Measurements from ENCODE around the gene CTU2.

DNA sequence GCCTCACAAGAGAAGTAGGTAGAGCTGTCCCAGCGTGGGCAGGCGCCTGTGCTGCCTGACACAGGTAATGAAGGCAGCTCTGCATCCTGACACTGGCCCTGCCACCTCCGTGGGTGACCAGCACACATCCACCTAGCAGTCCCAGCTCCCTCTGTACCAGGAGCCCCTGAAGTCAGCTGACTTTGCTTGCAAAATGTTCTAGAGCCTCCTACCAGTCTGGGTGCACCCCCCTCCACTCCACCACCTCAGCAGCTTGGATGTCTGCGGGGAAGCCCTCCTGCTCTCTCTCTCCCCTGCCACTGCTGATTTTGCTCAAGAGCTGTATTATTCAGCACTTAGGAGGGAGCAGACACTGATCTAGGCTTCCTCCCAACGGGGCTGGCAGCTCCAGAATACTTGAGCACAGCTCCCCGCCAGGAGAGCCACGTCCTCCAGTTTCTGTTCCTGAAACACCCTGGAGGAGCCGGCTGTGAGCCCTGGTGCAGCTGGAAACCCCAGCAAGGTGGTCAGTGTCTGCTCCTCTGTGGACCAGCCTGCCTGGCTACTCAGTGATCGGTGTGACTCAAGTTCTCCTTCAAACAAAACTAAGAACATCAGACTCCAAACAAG is 1.1 kb upstream of the CTU2 start:
- TF ChIP-seq EP300 (IDR thresholded peaks at IDR 0.05; ENCODE audit: borderline replicate concordance in 1 of 2, low read depth in 1 of 2, low read length in 1 of 2) (no peak), EZH2phosphoT487 (IDR thresholded peaks at IDR 0.05; ENCODE audit: borderline replicate concordance, low read depth) (no peak), CHD2 (IDR thresholded peaks at IDR 0.05; ENCODE audit: low read length, partially characterized antibody) (no peak), ELF1 (IDR thresholded peaks at IDR 0.05) (no peak), FOXM1 (IDR thresholded peaks at IDR 0.05; ENCODE audit: low read depth) (no peak), POLR2AphosphoS5 (IDR thresholded peaks at IDR 0.05; ENCODE audit: low read depth, low read length) (no peak), FOXJ3 (CRISPR knock-in tag; IDR thresholded peaks at IDR 0.05) (no peak), SMC3 (IDR thresholded peaks at IDR 0.05; ENCODE audit: low read depth, low read length) (no peak), YY1 (IDR thresholded peaks at IDR 0.05; ENCODE audit: low read depth) (no peak), TEAD4 (IDR thresholded peaks at IDR 0.05; ENCODE audit: borderline replicate concordance, insufficient read depth) (no peak)
- TF ChIP-seq, protein P1, sequence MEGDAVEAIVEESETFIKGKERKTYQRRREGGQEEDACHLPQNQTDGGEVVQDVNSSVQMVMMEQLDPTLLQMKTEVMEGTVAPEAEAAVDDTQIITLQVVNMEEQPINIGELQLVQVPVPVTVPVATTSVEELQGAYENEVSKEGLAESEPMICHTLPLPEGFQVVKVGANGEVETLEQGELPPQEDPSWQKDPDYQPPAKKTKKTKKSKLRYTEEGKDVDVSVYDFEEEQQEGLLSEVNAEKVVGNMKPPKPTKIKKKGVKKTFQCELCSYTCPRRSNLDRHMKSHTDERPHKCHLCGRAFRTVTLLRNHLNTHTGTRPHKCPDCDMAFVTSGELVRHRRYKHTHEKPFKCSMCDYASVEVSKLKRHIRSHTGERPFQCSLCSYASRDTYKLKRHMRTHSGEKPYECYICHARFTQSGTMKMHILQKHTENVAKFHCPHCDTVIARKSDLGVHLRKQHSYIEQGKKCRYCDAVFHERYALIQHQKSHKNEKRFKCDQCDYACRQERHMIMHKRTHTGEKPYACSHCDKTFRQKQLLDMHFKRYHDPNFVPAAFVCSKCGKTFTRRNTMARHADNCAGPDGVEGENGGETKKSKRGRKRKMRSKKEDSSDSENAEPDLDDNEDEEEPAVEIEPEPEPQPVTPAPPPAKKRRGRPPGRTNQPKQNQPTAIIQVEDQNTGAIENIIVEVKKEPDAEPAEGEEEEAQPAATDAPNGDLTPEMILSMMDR (IDR thresholded peaks at IDR 0.05), result no peak
- TF ChIP-seq, protein P2, sequence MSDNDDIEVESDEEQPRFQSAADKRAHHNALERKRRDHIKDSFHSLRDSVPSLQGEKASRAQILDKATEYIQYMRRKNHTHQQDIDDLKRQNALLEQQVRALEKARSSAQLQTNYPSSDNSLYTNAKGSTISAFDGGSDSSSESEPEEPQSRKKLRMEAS (IDR thresholded peaks at IDR 0.05; ENCODE audit: low read depth), result no peak
